Smooth muscle cell of the brain vasculature (primary cell): ENCODE results near the gene CCDC57.

ENCODE experiments used
- DNase-seq: peaks from one replicate; pipeline ENCODE4 v3.0.0-alpha.2; 2012; ENCODE audit warnings: low read depth, low spot score

Gene CCDC57

GRCh38 chr17:82126556-82127314, 85.9 kb downstream of the CCDC57 start:
- DNase-seq: no peak

- DNase-seq: no peak
Observed at GRCh38 chr17:82124101-82124500, 88.5 kb downstream of the CCDC57 start.

GRCh38 chr17:82121660-82122629, 90.7 kb downstream of the CCDC57 start:
- no peak for DNase-seq

- no peak for DNase-seq
Observed at GRCh38 chr17:82121246-82121645, 91.4 kb downstream of the CCDC57 start.

GRCh38 chr17:82120148-82120547, 92.5 kb downstream of the CCDC57 start:
- no peak for DNase-seq

GRCh38 chr17:82118815-82119380, 93.7 kb downstream of the CCDC57 start:
- no peak for DNase-seq

- no peak for DNase-seq
Observed at GRCh38 chr17:82118168-82118814, 94.4 kb downstream of the CCDC57 start.

- DNase-seq: no peak
Observed at GRCh38 chr17:82117139-82118090, 95.2 kb downstream of the CCDC57 start.

GRCh38 chr17:82116246-82116645, 96.4 kb downstream of the CCDC57 start:
- no peak for DNase-seq

- DNase-seq: no peak
Observed at GRCh38 chr17:82114872-82115271, 97.8 kb downstream of the CCDC57 start.

GRCh38 chr17:82114447-82114846, 98.2 kb downstream of the CCDC57 start:
- no peak for DNase-seq

- no peak for DNase-seq
Observed at GRCh38 chr17:82113941-82114340, 98.7 kb downstream of the CCDC57 start.

- DNase-seq: no peak
Observed at GRCh38 chr17:82113422-82113821, 99.2 kb downstream of the CCDC57 start.

- DNase-seq: no peak
Observed at GRCh38 chr17:82112914-82113311, 99.7 kb downstream of the CCDC57 start.

GRCh38 chr17:82112181-82112913, 100.3 kb downstream of the CCDC57 start:
- no peak for DNase-seq

- no peak for DNase-seq
Observed at GRCh38 chr17:82110298-82110697, 102.3 kb downstream of the CCDC57 start.

GRCh38 chr17:82108961-82109475, 103.6 kb downstream of the CCDC57 start:
- DNase-seq: no peak

GRCh38 chr17:82108496-82108945, 104.1 kb downstream of the CCDC57 start:
- no peak for DNase-seq

- no peak for DNase-seq
Observed at GRCh38 chr17:82108038-82108437, 104.6 kb downstream of the CCDC57 start.
